Measurements from ENCODE around the gene DNAJC6. TPM values are rescaled to one million over a fixed set of nuclear protein-coding genes. Genes with fewer than 3 reads are reported as not detected.

The DNAJC6 gene
- polyA plus RNA-seq, 2 of the 4 experiments (the other 2 are of a cell fraction), result 3.0 to 5.0 TPM

DNA sequence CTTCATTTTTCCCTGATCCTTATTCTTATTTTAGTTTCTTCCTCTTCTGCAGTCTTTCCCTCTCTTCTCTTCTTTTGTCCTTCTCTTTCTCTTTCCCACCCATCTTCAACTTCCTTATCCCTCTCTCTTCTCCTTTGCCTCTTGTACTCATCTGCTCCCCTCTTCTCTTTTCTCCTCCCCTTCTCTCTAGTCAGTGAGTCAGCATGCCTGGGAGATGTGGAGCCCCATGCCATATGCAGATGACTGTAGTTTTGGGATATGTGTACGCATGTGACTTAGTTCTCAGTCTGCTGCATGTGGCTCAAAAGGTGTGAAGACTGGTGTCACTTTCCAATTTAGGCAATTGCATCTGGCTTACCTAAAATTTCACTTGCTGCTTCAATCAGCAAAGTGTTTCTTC, 10.4 kb downstream of the DNAJC6 start:
- CTCF ChIA-PET, result interaction anchor here (0.8 to 1.7 kb wide), 3 partner anchors 9 to 368 kb away, joined by 3 to 6 read pairs (median 3); no protein-coding TSS in a partner anchor
- TF ChIP-seq GATA3 (IDR thresholded peaks at IDR 0.05; ENCODE audit: borderline replicate concordance) (no peak), RCOR1 (IDR thresholded peaks at IDR 0.05; ENCODE audit: low read depth, low read length) (no peak), ESRRA (IDR thresholded peaks at IDR 0.05; ENCODE audit: borderline replicate concordance, low read length) (no peak), KDM5A (IDR thresholded peaks at IDR 0.05) (no peak), FOSB (CRISPR knock-in tag; IDR thresholded peaks at IDR 0.05) (no peak)
- no peak overlapping the region for H3K4me2 ChIP-seq
- no peaks in the 10 kb centered on the region for H3K4me1 ChIP-seq
- ATAC-seq (no peak), DNase-seq (ENCODE audit: low read depth in 1 of 2, low spot score in 1 of 2) (no peak), FAIRE-seq (no peak)
- H3K9me3 ChIP-seq, result no peaks in the 10 kb centered on the region
- H3K27ac ChIP-seq, result no peak overlapping the region
- no peak overlapping the region for H3K4me3 ChIP-seq
- POLR2A ChIA-PET, result no interaction called here
- WGBS (ENCODE audit: missing lambda C conversion rate), result 100% methylated on average over 1 of the region's 1 CpG

GRCh38 chr1:65321879-65322278, 12.5 kb downstream of the DNAJC6 start:
- no peak for ATAC-seq
- WGBS (ENCODE audit: missing lambda C conversion rate), result 15% methylated on average over 2 of the region's 2 CpGs

GRCh38 chr1:65323246-65323645, 13.9 kb downstream of the DNAJC6 start:
- Histone ChIP-seq H3K4me1 (no peaks in the 10 kb centered on the region), H3K27ac (no peak overlapping the region), H3K4me2 (no peak overlapping the region), H3K9me3 (no peaks in the 10 kb centered on the region), H3K4me3 (no peak overlapping the region)
- FAIRE-seq (no peak), ATAC-seq (no peak), DNase-seq (ENCODE audit: low read depth in 1 of 2, low spot score in 1 of 2) (no peak)
- ChIA-PET POLR2A (no interaction called here), CTCF (no interaction called here)
- TF ChIP-seq BHLHE40 (IDR thresholded peaks at IDR 0.05; ENCODE audit: low read depth, low read length), result no peak
- no peak for TF ChIP-seq RFX5 (IDR thresholded peaks at IDR 0.05)
- TF ChIP-seq POLR2AphosphoS2 (conservative IDR thresholded peaks at IDR 0.05; ENCODE audit: low read length), result no peak
- WGBS (ENCODE audit: missing lambda C conversion rate), result 75% methylated on average over 5 of the region's 5 CpGs

More at GRCh38 chr1:65321879-65322278, 12.5 kb downstream of the DNAJC6 start:
- H3K4me2 ChIP-seq, result no peak overlapping the region
- TF ChIP-seq EHF (CRISPR knock-in tag; IDR thresholded peaks at IDR 0.05) (no peak), HEYL (CRISPR knock-in tag; IDR thresholded peaks at IDR 0.05) (no peak), JUN (IDR thresholded peaks at IDR 0.05) (no peak), FOSL2 (IDR thresholded peaks at IDR 0.05) (no peak), FOSL2 (CRISPR knock-in tag; IDR thresholded peaks at IDR 0.05) (no peak), CHD2 (IDR thresholded peaks at IDR 0.05; ENCODE audit: low read length, partially characterized antibody) (no peak), NPAS2 (CRISPR knock-in tag; IDR thresholded peaks at IDR 0.05; ENCODE audit: borderline replicate concordance) (no peak), EP300 (IDR thresholded peaks at IDR 0.05) (no peak), RCOR1 (IDR thresholded peaks at IDR 0.05; ENCODE audit: low read depth, low read length) (no peak), GATA3 (IDR thresholded peaks at IDR 0.05; ENCODE audit: borderline replicate concordance) (no peak), FOSB (CRISPR knock-in tag; IDR thresholded peaks at IDR 0.05) (no peak), BHLHE40 (IDR thresholded peaks at IDR 0.05; ENCODE audit: low read depth, low read length) (no peak)
- TF ChIP-seq, protein P1, sequence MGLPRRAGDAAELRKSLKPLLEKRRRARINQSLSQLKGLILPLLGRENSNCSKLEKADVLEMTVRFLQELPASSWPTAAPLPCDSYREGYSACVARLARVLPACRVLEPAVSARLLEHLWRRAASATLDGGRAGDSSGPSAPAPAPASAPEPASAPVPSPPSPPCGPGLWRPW (IDR thresholded peaks at IDR 0.05), result no peak
- TF ChIP-seq, protein P2, sequence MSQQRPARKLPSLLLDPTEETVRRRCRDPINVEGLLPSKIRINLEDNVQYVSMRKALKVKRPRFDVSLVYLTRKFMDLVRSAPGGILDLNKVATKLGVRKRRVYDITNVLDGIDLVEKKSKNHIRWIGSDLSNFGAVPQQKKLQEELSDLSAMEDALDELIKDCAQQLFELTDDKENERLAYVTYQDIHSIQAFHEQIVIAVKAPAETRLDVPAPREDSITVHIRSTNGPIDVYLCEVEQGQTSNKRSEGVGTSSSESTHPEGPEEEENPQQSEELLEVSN (IDR thresholded peaks at IDR 0.05; ENCODE audit: borderline replicate concordance, low read depth), result no peak
- no peak overlapping the region for H3K27ac ChIP-seq
- no peak for FAIRE-seq
- POLR2A ChIA-PET, result no interaction called here
- DNase-seq (ENCODE audit: low read depth in 1 of 2, low spot score in 1 of 2), result no peak
- no peak overlapping the region for H3K4me3 ChIP-seq
- H3K4me1 ChIP-seq, result no peaks in the 10 kb centered on the region
- CTCF ChIA-PET, result interaction anchor here (0.6 kb wide), 1 partner anchor 106 kb away, joined by 3 read pairs; no protein-coding TSS in a partner anchor
- H3K9me3 ChIP-seq, result no peaks in the 10 kb centered on the region

GRCh38 chr1:65330021-65330420, 20.7 kb downstream of the DNAJC6 start:
- Histone ChIP-seq H3K4me3 (no peak overlapping the region), H3K27ac (no peak overlapping the region), H3K4me1 (no peaks in the 10 kb centered on the region), H3K4me2 (no peak overlapping the region), H3K9me3 (no peaks in the 10 kb centered on the region)
- no peak for FAIRE-seq
- no peak for DNase-seq (ENCODE audit: low read depth in 1 of 2, low spot score in 1 of 2)
- WGBS (ENCODE audit: missing lambda C conversion rate), result 38% methylated on average over 1 of the region's 1 CpG
- ATAC-seq, result no peak
- POLR2A ChIA-PET, result no interaction called here
- CTCF ChIA-PET, result no interaction called here
- no peak for TF ChIP-seq EHMT2 (IDR thresholded peaks at IDR 0.05; ENCODE audit: low read depth)
- TF ChIP-seq POLR2A (IDR thresholded peaks at IDR 0.05; ENCODE audit: low read length), result no peak
- no peak for TF ChIP-seq MAZ (IDR thresholded peaks at IDR 0.05; ENCODE audit: borderline replicate concordance, low read depth, low read length)
- no peak for TF ChIP-seq RNF2 (IDR thresholded peaks at IDR 0.05; ENCODE audit: borderline replicate concordance, low read depth)
- no peak for TF ChIP-seq FOSL2 (IDR thresholded peaks at IDR 0.05)
- no peak for TF ChIP-seq FOSL2 (CRISPR knock-in tag; IDR thresholded peaks at IDR 0.05)
- no peak for TF ChIP-seq HEYL (CRISPR knock-in tag; IDR thresholded peaks at IDR 0.05)
- no peak for TF ChIP-seq NR3C1 (IDR thresholded peaks at IDR 0.05)
- TF ChIP-seq, protein P3, sequence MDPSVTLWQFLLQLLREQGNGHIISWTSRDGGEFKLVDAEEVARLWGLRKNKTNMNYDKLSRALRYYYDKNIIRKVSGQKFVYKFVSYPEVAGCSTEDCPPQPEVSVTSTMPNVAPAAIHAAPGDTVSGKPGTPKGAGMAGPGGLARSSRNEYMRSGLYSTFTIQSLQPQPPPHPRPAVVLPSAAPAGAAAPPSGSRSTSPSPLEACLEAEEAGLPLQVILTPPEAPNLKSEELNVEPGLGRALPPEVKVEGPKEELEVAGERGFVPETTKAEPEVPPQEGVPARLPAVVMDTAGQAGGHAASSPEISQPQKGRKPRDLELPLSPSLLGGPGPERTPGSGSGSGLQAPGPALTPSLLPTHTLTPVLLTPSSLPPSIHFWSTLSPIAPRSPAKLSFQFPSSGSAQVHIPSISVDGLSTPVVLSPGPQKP (IDR thresholded peaks at IDR 0.05; ENCODE audit: low read depth, low read length), result no peak
- TF ChIP-seq, protein P4, sequence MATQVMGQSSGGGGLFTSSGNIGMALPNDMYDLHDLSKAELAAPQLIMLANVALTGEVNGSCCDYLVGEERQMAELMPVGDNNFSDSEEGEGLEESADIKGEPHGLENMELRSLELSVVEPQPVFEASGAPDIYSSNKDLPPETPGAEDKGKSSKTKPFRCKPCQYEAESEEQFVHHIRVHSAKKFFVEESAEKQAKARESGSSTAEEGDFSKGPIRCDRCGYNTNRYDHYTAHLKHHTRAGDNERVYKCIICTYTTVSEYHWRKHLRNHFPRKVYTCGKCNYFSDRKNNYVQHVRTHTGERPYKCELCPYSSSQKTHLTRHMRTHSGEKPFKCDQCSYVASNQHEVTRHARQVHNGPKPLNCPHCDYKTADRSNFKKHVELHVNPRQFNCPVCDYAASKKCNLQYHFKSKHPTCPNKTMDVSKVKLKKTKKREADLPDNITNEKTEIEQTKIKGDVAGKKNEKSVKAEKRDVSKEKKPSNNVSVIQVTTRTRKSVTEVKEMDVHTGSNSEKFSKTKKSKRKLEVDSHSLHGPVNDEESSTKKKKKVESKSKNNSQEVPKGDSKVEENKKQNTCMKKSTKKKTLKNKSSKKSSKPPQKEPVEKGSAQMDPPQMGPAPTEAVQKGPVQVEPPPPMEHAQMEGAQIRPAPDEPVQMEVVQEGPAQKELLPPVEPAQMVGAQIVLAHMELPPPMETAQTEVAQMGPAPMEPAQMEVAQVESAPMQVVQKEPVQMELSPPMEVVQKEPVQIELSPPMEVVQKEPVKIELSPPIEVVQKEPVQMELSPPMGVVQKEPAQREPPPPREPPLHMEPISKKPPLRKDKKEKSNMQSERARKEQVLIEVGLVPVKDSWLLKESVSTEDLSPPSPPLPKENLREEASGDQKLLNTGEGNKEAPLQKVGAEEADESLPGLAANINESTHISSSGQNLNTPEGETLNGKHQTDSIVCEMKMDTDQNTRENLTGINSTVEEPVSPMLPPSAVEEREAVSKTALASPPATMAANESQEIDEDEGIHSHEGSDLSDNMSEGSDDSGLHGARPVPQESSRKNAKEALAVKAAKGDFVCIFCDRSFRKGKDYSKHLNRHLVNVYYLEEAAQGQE (IDR thresholded peaks at IDR 0.05), result no peak
- no peak for TF ChIP-seq MYC (IDR thresholded peaks at IDR 0.05; ENCODE audit: borderline replicate concordance, low read length)
- TF ChIP-seq MAFK (IDR thresholded peaks at IDR 0.05; ENCODE audit: partially characterized antibody), result no peak
- no peak for TF ChIP-seq NPAS2 (CRISPR knock-in tag; IDR thresholded peaks at IDR 0.05; ENCODE audit: borderline replicate concordance)
- no peak for TF ChIP-seq CHD2 (IDR thresholded peaks at IDR 0.05; ENCODE audit: low read length, partially characterized antibody)

Measured in A549 (cell line).